SH-SY5Y (cell line): ENCODE results near the gene EXOC3.

Experiments
- GATA2 ChIP-seq: IDR thresholded peaks from 2 replicates; pipeline ENCODE4 v1.6.1; 2011; ENCODE audit warnings: mild to moderate bottlenecking, low read depth, low read length
- GATA3 ChIP-seq: IDR thresholded peaks from 2 replicates; pipeline ENCODE4 v1.6.1; 2011; ENCODE audit warnings: low read depth, mild to moderate bottlenecking, low read length, moderate library complexity

DNA sequence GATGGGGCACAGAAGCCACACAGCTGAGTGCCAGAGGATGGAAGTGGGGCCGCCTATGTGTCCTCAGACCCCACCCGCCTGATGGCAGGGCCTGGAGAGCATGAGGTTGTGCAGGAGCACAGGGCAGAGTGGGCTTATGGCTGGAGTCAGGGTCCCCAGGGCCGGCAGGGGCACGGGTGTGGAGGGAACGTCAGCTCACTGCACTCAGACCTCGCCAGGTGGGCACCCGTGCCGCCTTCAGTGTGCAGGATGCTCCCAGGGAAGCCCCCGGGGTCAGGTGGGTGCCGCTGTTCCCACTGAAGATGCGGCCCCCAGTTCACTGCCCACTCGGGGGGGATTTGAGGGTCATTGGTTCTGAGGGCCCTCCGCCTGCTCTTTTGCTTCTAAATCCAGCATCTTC is 34.9 kb downstream of the EXOC3 start:
- no peak for TF ChIP-seq GATA3
- no peak for TF ChIP-seq GATA2
